Astrocyte of the cerebellum (primary cell): ENCODE measurements around the gene SLC22A12.

ENCODE experiments used
- DNase-seq: peaks from one replicate; pipeline ENCODE4 v3.0.0-alpha.2; 2011; ENCODE audit warnings: low read depth
- H3K4me3 ChIP-seq: 2 replicates; pipeline ENCODE4 v1.5.1; 2011; ENCODE audit warnings: mild to moderate bottlenecking, low read depth, low read length, moderate library complexity
- in situ Hi-C: cut with HindIII; loops from 2 replicates; pipeline ENCODE4 v1.10.0; 2017; ENCODE audit warnings: low sequenced_read_pairs
- TF ChIP-seq, protein P1 (sequence below): IDR thresholded peaks from 2 replicates; pipeline ENCODE4 v1.5.1; 2012; ENCODE audit warnings: low read length, low read depth, moderate library complexity, mild to moderate bottlenecking; ENCODE audit errors: missing control alignments

Gene SLC22A12

DNA sequence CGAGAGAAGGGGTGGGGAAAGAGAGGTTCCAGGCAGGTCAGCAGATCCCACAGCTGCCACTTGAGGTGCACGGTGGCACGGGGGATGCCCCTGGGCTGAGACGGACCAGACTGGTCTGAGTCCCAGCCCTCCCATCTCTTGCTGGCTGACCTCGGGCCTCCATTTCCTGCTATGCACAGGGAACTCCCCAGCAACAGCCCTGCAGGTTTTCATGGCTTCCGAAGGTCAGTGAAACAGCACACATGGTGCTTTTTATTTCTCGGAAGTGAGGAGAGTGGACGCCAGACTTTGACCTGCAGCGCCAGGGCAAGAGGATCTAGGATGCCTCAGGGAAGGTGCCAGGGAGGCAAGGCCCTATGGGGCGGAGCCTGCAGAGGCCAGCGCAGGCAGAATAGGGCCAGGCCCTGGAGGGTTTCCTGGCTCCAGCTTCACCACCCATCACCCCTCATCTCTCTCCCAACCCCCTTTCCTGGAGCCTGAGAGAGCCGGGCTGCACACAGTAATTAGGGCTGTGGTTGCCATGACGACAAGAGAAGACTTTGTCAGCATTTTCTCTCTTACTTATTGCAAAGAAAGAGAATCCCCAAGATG, 29.5 kb downstream of the SLC22A12 start:
- TF ChIP-seq, protein P1, sequence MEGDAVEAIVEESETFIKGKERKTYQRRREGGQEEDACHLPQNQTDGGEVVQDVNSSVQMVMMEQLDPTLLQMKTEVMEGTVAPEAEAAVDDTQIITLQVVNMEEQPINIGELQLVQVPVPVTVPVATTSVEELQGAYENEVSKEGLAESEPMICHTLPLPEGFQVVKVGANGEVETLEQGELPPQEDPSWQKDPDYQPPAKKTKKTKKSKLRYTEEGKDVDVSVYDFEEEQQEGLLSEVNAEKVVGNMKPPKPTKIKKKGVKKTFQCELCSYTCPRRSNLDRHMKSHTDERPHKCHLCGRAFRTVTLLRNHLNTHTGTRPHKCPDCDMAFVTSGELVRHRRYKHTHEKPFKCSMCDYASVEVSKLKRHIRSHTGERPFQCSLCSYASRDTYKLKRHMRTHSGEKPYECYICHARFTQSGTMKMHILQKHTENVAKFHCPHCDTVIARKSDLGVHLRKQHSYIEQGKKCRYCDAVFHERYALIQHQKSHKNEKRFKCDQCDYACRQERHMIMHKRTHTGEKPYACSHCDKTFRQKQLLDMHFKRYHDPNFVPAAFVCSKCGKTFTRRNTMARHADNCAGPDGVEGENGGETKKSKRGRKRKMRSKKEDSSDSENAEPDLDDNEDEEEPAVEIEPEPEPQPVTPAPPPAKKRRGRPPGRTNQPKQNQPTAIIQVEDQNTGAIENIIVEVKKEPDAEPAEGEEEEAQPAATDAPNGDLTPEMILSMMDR, result no peak
- no peak overlapping the region for H3K4me3 ChIP-seq
- in situ Hi-C loops, result no loop called here
- no peak for DNase-seq

DNA sequence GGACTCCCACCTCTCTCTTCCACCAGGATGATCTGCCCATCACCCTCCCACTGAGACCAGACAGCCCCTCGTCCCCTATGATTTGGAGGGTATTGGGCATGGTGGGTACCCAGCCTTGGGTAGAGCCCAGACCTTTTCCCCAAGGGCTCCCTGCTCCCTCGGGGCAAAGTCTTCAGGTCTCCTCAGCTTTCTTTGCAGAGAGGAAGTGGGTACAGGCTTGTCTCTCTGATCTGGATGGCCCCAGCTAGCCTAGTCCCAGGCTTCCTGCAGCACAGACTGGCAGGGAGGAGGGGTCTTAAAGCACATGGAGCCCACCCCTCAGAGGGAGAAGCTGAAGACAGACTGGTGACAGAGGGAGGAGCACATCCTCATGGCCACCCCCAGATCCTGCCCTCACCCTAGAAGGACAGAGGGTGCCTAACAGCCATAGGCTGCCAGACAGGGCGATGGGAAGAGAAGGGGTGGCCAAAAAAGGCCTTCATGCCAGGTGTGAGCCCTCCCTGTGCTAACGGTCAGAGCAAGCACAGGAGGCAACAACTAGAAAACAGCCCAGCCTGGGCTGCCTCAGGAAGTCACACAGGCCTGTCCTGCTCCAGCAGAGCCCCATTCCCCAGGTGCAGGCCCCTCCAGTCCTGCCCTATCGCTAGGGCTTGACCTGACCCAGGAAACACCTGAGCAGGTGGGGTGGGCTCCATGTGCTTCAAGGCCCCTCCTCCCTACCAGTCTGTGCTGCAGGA, 30.4 kb downstream of the SLC22A12 start:
- H3K4me3 ChIP-seq, result no peak overlapping the region
- in situ Hi-C loops, result no loop called here
- TF ChIP-seq, protein P1, result no peak
- no peak for DNase-seq

DNA sequence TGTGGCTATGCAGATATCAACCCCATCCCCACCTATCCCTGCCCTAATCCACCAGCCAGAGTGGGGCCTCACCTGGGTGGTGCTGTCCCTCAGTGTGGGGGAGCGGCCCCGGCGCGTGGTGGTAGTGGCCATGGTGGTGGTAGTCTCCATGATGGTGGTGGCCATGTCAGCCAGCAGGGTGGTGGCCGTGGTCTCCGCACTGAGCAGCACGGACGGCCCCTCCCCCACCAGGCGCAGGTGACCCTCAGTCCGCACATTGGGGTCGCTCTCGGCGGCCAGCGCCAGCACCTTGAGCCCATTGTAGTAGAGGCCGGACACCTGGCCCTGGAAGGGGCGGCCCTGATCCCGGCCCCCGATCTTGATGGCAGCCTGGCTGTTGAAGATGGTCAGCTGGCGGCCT, 31.7 kb downstream of the SLC22A12 start:
- DNase-seq, result no peak
- in situ Hi-C loops, result no loop called here
- H3K4me3 ChIP-seq, result no peak overlapping the region
- TF ChIP-seq, protein P1, result no peak

DNA sequence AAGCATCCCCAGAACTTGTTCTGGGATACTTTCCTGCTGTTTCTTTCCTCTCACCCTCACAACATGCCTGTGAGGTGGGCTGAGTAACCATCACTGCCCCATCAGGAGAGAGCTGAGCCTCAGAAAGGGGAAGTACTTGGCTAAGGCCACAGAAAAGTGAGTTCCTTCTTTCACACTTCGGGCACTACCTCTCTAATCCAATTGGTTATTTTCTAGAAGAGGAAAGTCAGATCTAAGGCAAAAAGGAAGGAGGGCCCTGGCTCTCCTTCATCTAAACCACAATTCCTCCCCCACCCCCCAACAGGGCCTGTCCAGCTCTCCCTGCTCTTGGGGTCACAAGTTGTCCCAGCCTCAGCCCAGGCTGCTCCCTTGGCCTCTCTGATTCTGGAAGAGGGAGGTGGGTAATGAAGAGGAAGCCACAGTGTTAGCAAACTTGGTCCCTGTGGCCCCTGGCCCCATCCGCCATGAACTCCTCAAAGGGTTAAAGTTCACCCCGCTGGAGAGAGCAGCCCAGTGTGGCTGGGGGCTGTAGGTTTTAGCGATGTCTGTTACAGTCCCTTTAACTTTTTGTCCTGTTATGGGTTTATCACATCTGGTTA, 34.0 kb downstream of the SLC22A12 start:
- no peak for DNase-seq
- TF ChIP-seq, protein P1, result no peak
- in situ Hi-C loops, result loop anchor here (25.0 kb wide), 1 partner anchor 413 kb away; the partner anchor contains the start of gene FERMT3
- no peak overlapping the region for H3K4me3 ChIP-seq

DNA sequence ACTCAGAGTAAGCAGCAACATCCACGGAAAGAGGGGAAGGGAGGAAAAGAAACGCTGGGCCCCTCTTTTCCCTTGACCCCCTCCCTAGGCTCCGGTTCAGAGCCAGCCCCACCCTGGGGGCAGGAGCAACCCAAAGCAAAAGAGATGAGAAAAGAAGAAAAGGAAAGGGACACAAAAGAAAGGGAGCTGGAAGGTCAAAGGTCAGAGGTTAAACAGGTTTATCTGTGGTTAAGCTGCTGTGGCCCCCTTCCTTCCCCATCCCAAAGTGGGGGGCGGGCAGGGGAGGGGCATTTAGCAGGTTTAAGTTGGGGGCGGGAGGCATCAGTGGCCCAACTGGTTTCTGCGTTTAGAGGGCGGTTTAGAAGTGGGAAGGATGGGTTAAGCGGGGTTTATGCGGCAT, 35.6 kb downstream of the SLC22A12 start:
- DNase-seq, result no peak
- no peak overlapping the region for H3K4me3 ChIP-seq
- in situ Hi-C loops, result loop anchor here (25.0 kb wide), 1 partner anchor 414 kb away; the partner anchor contains the start of gene FERMT3
- TF ChIP-seq, protein P1, result no peak

DNA sequence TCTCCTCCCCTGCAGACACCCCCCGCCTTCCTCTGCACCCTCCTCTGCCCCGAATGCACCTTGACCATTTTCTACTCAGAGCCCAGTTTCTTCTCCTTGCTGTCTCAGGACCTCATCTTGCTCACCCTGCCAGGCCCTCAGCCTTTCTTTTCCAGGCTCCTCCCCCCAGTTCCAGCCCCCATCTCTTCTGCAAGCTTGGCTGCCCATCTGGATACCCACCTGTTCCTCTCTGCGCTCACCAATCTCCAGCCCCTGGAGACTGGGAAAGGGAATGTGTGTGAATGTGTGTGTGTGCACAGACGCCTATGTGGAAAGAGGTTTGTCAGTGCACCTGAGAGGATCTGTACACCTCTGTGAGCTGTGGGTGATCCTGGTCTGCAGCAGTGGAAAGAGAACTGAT, 36.4 kb downstream of the SLC22A12 start:
- no peak for DNase-seq
- no peak overlapping the region for H3K4me3 ChIP-seq
- in situ Hi-C loops, result loop anchor here (25.0 kb wide), 1 partner anchor 415 kb away; the partner anchor contains the start of gene FERMT3
- TF ChIP-seq, protein P1, result no peak
